ENCODE measurements around the gene AKT1.
"Not testable (repeated sequence)": the region's sequence is repeated elsewhere in the genome, so short reads cannot be mapped to it uniquely, and the experiment has no call there.

Gene AKT1

GRCh38 chr14:104753528-104754212 lies 41.9 kb downstream of the AKT1 start:
- no peak for DNase-seq (ENCODE audit: low spot score)

GRCh38 chr14:104752735-104753527 lies 42.6 kb downstream of the AKT1 start, which contains the start of gene SIVA1:
SIVA1 (plus strand) TSS chr14:104753147; CDS start chr14:104753202, 55 bp downstream.
- DNase-seq (ENCODE audit: low spot score), result peak; percentile 99

DNA sequence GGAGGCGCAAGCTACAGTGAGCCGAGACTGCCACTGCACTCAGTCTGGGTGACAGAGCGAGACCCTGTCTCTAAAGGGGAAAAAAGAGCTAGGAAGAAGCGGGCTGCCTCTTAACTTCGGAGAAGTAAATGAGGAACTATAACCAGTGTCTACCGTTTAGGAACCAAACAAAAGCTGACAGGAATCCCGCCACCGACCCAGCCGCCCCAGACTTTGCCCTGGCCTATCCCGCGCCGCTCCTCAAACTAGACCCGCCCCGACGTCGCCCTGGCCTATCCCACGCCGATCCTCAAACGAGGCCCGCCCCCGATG lies 43.2 kb downstream of the AKT1 start:
- DNase-seq (ENCODE audit: low spot score), result no peak

DNA sequence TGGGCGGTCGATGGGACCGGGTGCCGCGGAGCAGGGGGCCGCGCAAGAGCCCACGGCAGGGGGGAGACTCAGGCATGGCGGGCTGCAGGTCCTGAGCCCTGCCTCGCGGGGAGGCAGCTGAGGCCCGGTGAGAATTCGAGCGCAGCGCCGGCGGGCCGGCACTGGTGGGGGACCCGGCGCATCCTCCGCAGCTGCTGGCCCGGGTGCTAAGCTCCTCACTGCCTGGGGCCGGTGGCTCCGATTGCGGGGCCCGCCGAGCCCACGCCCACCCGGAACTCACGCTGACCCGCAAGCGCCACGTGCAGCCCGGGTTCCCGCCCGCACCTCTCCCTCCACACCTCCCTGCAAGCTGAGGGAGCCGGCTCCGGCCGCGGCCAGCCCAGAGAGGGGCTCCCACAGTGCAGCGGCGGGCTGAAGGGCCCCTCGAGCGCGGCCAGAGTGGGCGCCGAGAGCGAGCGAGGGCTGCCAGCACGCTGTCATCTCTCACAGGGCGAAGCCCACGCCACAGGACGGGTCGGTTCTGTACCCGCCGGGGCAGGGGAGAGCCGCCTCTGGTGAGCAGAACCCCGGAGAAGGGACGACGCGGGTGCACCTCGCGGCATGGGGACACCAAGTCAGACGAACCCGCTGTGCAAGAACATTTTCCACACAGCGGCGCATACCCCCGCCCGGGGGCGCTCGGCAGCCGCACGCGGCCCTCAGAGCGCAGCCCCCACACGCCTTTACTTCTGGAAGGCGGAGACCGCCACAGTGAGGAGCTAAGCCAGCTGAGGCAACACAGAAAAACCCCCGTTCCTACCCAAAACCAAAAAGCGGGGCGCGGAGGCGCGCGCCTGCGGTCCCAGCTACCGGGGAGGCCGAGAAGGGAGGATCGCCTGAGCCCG lies 43.8 kb downstream of the AKT1 start:
- no peak for DNase-seq (ENCODE audit: low spot score)

GRCh38 chr14:104750753-104751057 lies 44.8 kb downstream of the AKT1 start:
- DNase-seq (ENCODE audit: low spot score), result not testable (repeated sequence)

DNA sequence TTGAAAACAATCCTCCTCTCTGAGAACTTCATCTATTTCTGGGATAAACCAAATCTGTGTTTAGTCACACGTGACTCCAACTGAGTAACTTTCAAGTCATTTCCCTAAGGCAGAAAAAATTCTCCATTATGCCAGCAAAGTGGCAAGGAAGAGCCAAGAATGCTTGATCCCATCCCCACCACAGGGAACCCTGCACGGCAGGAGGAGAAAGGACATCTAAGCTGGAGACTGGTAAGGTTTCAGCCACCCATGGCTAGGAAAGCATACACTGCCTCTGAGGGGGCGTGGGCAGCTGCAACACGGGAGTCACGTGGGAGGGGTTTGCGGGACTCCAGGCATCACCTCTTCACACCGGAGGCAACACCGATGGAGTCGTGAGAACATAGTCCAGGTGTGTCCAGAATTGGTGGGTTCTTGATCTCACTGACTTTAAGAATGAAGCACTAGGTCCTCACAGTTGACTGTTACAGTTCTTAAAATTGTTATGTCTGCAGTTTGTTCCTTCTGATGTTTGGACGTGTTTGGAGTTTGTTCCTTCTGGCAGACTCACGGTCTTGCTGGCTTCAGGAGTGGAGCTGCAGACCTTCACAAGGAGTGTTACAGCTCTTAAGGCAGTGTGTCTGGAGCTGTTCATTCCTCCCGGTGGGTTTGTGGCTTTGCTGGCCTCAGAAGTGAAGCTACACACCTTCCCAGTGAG lies 45.3 kb downstream of the AKT1 start:
- no peak for DNase-seq (ENCODE audit: low spot score)

DNA sequence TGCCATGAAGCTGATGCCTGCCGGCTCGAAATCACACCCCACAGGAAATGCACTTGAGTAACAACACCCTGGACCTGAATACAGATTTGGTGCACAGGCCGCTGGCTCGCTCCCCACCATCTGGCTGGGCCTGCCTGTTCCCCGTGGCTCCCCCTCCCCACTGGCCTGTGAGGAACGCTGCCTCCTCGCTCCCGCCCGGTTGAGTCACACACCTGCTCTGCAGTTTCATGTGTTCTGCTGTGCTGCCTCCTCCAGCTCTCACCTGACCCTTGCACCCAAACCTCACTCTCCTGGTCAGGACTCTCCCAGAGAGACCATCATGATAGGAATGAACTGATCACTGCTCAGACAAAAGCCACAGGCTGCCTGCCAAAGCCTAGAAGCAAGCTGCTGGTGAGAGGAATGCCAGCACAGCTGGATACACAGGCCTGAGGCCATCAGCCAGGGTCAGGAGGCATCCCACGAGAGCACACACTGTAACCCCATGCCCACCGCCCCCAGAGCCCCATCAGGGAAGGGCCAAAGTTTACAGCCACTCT lies 46.4 kb downstream of the AKT1 start:
- peak; percentile 77 for DNase-seq (ENCODE audit: low spot score)

DNA sequence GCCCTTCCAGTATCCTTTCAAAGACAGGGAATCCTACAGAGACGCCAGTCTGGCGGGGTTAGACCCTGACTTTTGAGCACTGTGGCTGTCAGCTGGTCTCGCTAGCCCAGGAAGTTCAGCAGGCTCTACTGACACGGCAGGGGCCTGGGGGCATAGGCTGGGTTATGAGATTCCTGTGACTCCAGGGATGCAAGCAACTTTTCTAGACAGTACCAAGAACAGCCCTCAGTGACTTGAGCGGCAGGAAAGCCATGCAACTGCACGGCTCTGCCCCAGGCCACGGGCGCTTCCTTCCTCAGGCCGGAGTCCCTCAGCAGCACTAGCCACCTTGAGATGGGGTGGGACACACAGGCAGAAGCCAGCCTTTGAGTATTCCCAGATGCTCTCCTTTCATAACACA lies 47.7 kb downstream of the AKT1 start:
- DNase-seq (ENCODE audit: low spot score), result no peak

- DNase-seq (ENCODE audit: low spot score), result peak; percentile 71
These were observed 48.5 kb downstream of the AKT1 start for GRCh38 chr14:104746934-104747481.

- DNase-seq (ENCODE audit: low spot score), result no peak
These were observed 49.4 kb downstream of the AKT1 start for GRCh38 chr14:104746071-104746545.

- DNase-seq (ENCODE audit: low spot score), result no peak
These were observed 50.1 kb downstream of the AKT1 start for GRCh38 chr14:104745431-104745830.

GRCh38 chr14:104744484-104744883 lies 51.1 kb downstream of the AKT1 start:
- no peak for DNase-seq (ENCODE audit: low spot score)

DNA sequence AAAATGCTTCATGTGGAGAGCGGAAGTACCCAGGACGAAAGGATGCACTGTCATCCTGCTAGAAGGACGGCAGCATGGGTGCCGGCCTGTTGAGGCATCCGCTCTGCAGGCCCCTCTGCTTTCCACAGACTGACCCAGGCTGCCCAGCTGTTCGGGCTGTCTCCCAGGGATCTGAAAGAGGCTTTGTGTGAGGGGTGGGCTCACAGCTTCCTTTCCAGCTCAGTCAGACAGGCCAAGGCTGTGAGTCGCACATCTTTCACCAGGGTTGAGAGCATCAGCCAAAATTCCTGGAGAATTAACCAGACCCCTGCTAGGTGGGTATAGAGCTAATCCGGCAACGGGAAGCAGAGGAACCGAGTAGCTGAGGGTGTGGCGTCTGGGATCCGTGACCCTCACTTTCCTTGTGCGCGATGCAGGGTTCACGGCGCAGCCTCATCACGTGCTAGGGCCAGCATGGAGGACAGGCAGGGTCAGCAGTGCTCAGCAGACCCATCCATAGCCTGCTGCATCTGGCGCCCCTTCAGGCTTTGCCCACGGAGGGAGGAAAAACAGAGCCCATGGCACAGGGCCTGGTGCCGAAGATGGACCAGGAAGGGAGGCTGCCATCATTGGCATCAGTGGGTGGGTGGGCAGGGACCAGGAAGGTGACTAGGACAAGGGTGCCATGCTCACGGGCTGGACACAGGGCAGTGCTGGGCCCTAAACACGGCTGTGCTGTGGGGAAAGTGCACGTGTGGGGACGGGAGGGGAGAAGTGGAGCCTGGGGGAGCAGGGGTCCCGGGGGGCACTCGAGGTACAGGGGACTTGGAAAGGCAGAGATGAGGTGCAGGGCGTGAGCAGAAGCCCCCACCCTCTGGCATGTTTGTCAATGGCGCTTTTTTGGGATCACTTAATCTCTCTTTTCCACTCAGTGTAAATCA lies 51.8 kb downstream of the AKT1 start:
- no peak for DNase-seq (ENCODE audit: low spot score)

DNA sequence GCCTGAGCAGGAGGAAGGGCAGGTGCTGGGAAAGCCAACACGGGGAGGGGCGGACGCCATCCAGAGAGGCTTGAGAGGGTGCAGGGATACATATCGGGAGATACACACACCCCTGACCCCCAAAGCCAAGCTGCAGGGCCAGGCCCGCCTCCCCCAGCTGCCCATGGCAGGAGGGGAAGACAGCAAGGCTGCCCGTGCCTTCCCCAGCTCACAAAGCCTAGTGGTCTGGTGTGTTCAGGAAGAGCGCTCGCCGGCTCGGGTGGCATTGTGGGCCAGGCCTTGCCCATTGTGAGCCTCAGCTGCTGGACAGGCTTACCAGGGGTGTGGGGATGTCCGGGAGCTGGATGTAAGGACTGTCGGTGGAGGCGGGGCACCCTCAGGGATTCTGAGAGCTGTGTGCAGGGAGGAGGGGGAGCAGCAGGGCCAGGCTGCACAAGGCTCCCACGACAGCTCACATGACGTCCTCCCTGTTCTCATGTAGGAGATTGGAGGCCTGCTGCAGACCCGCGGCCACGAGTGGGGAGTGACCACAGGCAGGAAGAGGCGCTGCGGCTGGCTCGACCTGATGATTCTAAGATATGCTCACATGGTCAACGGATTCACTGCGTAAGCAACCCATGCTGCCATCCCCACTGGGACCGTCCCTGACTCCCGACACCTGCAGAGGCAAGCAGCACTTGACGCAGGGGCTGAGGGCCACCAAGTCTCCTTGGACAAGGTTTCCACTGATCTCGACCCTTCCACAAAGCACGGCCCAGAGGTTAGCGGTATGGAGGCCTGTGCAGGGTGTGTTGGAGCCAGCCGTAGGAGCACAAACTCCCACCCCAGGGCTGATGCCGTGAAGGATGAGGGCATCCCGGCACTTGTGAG lies 52.7 kb downstream of the AKT1 start:
- no peak for DNase-seq (ENCODE audit: low spot score)

GRCh38 chr14:104741803-104742251 lies 53.7 kb downstream of the AKT1 start:
- DNase-seq (ENCODE audit: low spot score), result no peak

GRCh38 chr14:104741108-104741802 lies 54.3 kb downstream of the AKT1 start:
- no peak for DNase-seq (ENCODE audit: low spot score)

GRCh38 chr14:104739546-104740516 lies 55.7 kb downstream of the AKT1 start:
- no peak for DNase-seq (ENCODE audit: low spot score)

All from putamen (tissue), 1 donor.